ENCODE data around the gene OR5B3.

OR5B3 gene

GRCh38 chr11:58391879-58392278 is 14.8 kb downstream of the OR5B3 start:
- no peak for DNase-seq (ENCODE audit: low read depth)
- no peak overlapping the region for H3K4me3 ChIP-seq (ENCODE audit: low read depth, low read length)
- TF ChIP-seq, protein P1, sequence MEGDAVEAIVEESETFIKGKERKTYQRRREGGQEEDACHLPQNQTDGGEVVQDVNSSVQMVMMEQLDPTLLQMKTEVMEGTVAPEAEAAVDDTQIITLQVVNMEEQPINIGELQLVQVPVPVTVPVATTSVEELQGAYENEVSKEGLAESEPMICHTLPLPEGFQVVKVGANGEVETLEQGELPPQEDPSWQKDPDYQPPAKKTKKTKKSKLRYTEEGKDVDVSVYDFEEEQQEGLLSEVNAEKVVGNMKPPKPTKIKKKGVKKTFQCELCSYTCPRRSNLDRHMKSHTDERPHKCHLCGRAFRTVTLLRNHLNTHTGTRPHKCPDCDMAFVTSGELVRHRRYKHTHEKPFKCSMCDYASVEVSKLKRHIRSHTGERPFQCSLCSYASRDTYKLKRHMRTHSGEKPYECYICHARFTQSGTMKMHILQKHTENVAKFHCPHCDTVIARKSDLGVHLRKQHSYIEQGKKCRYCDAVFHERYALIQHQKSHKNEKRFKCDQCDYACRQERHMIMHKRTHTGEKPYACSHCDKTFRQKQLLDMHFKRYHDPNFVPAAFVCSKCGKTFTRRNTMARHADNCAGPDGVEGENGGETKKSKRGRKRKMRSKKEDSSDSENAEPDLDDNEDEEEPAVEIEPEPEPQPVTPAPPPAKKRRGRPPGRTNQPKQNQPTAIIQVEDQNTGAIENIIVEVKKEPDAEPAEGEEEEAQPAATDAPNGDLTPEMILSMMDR (IDR thresholded peaks at IDR 0.05; ENCODE audit: low read depth, low read length, missing control alignments): no peak

DNA sequence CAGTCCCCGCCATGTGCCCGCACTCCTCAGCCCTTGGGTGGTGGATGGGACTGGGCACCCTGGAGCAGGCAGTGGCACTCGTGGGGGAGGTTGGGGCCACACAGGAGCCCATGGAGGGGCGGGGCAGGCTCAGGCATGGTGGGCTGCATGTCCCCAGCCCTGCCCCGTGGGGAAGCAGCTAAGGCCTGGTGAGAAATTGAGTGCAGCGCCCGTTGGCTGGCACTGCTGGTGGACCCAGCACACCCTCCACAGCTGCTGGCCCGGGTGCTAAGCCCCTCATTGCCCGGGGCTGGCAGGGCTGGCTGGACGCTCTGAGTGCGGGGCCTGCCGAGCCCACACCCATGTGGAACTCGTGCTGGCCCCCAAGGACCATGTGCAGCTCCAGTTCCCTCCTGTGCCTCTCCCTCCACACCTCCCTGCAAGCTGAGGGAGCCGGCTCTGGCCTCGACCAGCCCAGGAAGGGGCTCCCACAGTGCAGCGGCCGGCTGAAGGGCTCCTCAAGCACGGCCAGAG is 16.1 kb downstream of the OR5B3 start:
- DNase-seq (ENCODE audit: low read depth): no peak
- TF ChIP-seq, protein P1 (IDR thresholded peaks at IDR 0.05; ENCODE audit: low read depth, low read length, missing control alignments): no peak
- no peak overlapping the region for H3K4me3 ChIP-seq (ENCODE audit: low read depth, low read length)

DNA sequence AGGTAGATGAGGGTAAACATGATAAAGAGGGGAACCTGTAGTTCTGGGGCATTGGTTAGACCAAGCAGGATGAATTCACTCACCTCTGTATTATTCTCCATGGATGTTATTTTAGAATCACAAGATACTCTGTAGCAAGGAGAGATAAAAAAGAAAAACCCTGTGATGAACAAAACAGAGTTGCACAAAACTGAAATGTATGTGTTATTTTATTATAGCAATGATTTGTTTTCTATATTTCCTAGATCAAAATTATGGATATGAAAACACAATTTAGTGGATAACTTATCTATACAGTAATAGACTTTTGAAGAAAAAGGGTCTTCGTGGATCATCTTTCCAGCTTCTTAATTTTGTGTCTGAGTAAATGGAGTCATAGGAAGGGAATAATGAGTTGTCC is 47.7 kb downstream of the OR5B3 start, which contains the start of gene OR5B17:
Gene OR5B17, minus strand, starts transcription at position 101 of the 400 bp plus-strand sequence. Its CDS starts 0 bp downstream, at position 101.
- DNase-seq (ENCODE audit: low read depth): no peak
- TF ChIP-seq, protein P1 (IDR thresholded peaks at IDR 0.05; ENCODE audit: low read depth, low read length, missing control alignments): no peak
- H3K4me3 ChIP-seq (ENCODE audit: low read depth, low read length): no peak within 1 kb of the TSS

DNA sequence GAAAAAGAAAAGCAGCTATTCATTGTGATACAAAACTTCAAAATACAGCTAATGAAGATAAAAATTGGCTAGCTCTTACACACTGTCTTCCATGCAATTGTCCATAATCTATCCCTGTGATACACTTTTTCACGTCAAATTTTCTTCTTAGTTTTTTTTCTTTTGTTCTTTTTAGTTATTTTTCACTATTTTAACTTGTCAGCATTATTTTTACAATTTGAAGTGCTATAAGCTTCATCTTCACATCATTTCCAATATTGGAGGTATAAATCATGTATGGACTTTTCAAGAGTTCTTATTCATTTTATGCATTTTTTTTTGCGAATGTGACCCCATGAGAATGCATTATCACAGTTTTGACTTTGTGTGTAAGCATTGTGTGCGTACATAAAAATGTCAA is 51.9 kb downstream of the OR5B3 start:
- DNase-seq (ENCODE audit: low read depth): no peak
- H3K4me3 ChIP-seq (ENCODE audit: low read depth, low read length): no peak overlapping the region
- TF ChIP-seq, protein P1 (IDR thresholded peaks at IDR 0.05; ENCODE audit: low read depth, low read length, missing control alignments): no peak

All from GM12864 (cell line).